Vagina (tissue), 2 donors: ENCODE data around the gene JAKMIP1. TPM values are rescaled to one million over a fixed set of nuclear protein-coding genes. Genes with fewer than 3 reads are reported as not detected.
"Not testable (repeated sequence)": the region's sequence is repeated elsewhere in the genome, so short reads cannot be mapped to it uniquely, and the experiment has no call there.

Experiments used
- DNase-seq, 2 donors: peaks; one replicate each; pipeline ENCODE4 v3.0.0-alpha.2; 2017; ENCODE audit errors: extremely low spot score in 2 of 2
- H3K27ac ChIP-seq: fragments of 200-600 bp; sonication (generic); one replicate; pipeline ENCODE4 v1.5.1; 2019
- H3K27me3 ChIP-seq: fragments of 200-600 bp; sonication (generic); one replicate; pipeline ENCODE4 v1.5.1; 2019
- H3K36me3 ChIP-seq, 2 donors: fragments of 200-600 bp; sonication (generic); one replicate each; pipeline ENCODE4 v1.5.1; 2017 to 2019
- H3K4me1 ChIP-seq: fragments of 200-600 bp; sonication (generic); one replicate; pipeline ENCODE4 v1.5.1; 2019
- H3K4me3 ChIP-seq, 2 donors: fragments of 200-600 bp; sonication (generic); 1 replicate in 1 of 2; 2 replicates in 1 of 2; pipeline ENCODE4 v1.5.1; 2016 to 2019
- H3K9me3 ChIP-seq: fragments of 200-600 bp; sonication (generic); one replicate; pipeline ENCODE4 v1.5.1; 2019
- CTCF ChIP-seq, 3 experiments: fragments of 450-650 bp in 2 of 3; fragments of 200-600 bp in 1 of 3; sonication (generic) in 1 of 3; IDR thresholded peaks; one replicate each; pipeline ENCODE4 v1.5.1; 2017 to 2019; ENCODE audit warnings: antibody characterized with exemption in 3 of 3, mild to moderate bottlenecking in 2 of 3, moderate library complexity in 2 of 3
- POLR2A ChIP-seq, 2 donors: fragments of 450-650 bp; IDR thresholded peaks; one replicate each; pipeline ENCODE4 v1.6.1; 2017; ENCODE audit warnings: antibody characterized with exemption in 2 of 2, mild to moderate bottlenecking in 2 of 2, moderate library complexity in 2 of 2
- POLR2AphosphoS5 ChIP-seq, 2 donors: sonication (generic); formaldehyde crosslinking; IDR thresholded peaks; one replicate each; pipeline ENCODE4 v1.9.0; 2017; ENCODE audit warnings: antibody characterized with exemption in 2 of 2, mild to moderate bottlenecking in 2 of 2, low read depth in 1 of 2; ENCODE audit not compliant: insufficient read depth in 1 of 2
- intact Hi-C: fragments of 100-400 bp; cut with DNase I; formaldehyde crosslinking; loops from one replicate; pipeline ENCODE4 v1.15.1; 2023
- total RNA-seq: library from RNA; depleted of rRNA; stranded (reverse); fragments of >200 nt; gene quantifications from one replicate; pipeline ENCODE4 v1.2.3, GENCODE V29; 2016

The JAKMIP1 gene
- total RNA-seq, 1 donor from 2014 or later, result 5.2 TPM

- TF ChIP-seq CTCF (IDR thresholded peaks at IDR 0.05), result no peak
- TF ChIP-seq POLR2A (IDR thresholded peaks at IDR 0.05), result no peak
- no peak for TF ChIP-seq POLR2AphosphoS5 (IDR thresholded peaks at IDR 0.05; ENCODE audit: insufficient read depth in 1 of 2, low read depth in 1 of 2)
- DNase-seq, result no peak
- intact Hi-C loops, result no loop called here
- no peak overlapping the region for H3K4me3 ChIP-seq
- H3K36me3 ChIP-seq, result no peaks in the 10 kb centered on the region
- H3K27ac ChIP-seq, result no peak overlapping the region
- H3K27me3 ChIP-seq, result no peaks in the 10 kb centered on the region
- no peaks in the 10 kb centered on the region for H3K9me3 ChIP-seq
- H3K4me1 ChIP-seq, result no peaks in the 10 kb centered on the region
These were observed 189.6 kb downstream of the JAKMIP1 start for GRCh38 chr4:6010789-6011188.

- Histone ChIP-seq H3K4me1 (no peaks in the 10 kb centered on the region), H3K36me3 (no peaks in the 10 kb centered on the region), H3K9me3 (no peaks in the 10 kb centered on the region), H3K4me3 (no peak overlapping the region), H3K27me3 (no peaks in the 10 kb centered on the region), H3K27ac (no peak overlapping the region)
- TF ChIP-seq CTCF (IDR thresholded peaks at IDR 0.05), result no peak
- no peak for TF ChIP-seq POLR2A (IDR thresholded peaks at IDR 0.05)
- TF ChIP-seq POLR2AphosphoS5 (IDR thresholded peaks at IDR 0.05; ENCODE audit: insufficient read depth in 1 of 2, low read depth in 1 of 2), result no peak
- intact Hi-C loops, result no loop called here
- DNase-seq, result no peak
These were observed 190.9 kb downstream of the JAKMIP1 start for GRCh38 chr4:6009452-6009851.

GRCh38 chr4:6008766-6009385, 191.5 kb downstream of the JAKMIP1 start:
- no peak overlapping the region for H3K4me3 ChIP-seq
- H3K36me3 ChIP-seq, result no peaks in the 10 kb centered on the region
- no peak overlapping the region for H3K27ac ChIP-seq
- intact Hi-C loops, result no loop called here
- H3K27me3 ChIP-seq, result no peaks in the 10 kb centered on the region
- no peak for DNase-seq
- H3K9me3 ChIP-seq, result no peaks in the 10 kb centered on the region
- H3K4me1 ChIP-seq, result no peaks in the 10 kb centered on the region
- TF ChIP-seq POLR2A (IDR thresholded peaks at IDR 0.05) (no peak), POLR2AphosphoS5 (IDR thresholded peaks at IDR 0.05; ENCODE audit: insufficient read depth in 1 of 2, low read depth in 1 of 2) (no peak), CTCF (IDR thresholded peaks at IDR 0.05) (no peak)

- no peaks in the 10 kb centered on the region for H3K4me1 ChIP-seq
- TF ChIP-seq POLR2A (IDR thresholded peaks at IDR 0.05) (no peak), POLR2AphosphoS5 (IDR thresholded peaks at IDR 0.05; ENCODE audit: insufficient read depth in 1 of 2, low read depth in 1 of 2) (no peak)
- H3K4me3 ChIP-seq, result no peak overlapping the region
- H3K27me3 ChIP-seq, result no peaks in the 10 kb centered on the region
- H3K9me3 ChIP-seq, result no peaks in the 10 kb centered on the region
- intact Hi-C loops, result no loop called here
- H3K27ac ChIP-seq, result no peak overlapping the region
- no peaks in the 10 kb centered on the region for H3K36me3 ChIP-seq
- DNase-seq, result no peak
These were observed 192.2 kb downstream of the JAKMIP1 start for GRCh38 chr4:6008092-6008551.

- no peak overlapping the region for H3K27ac ChIP-seq
- DNase-seq, result no peak
- no peaks in the 10 kb centered on the region for H3K27me3 ChIP-seq
- H3K9me3 ChIP-seq, result no peaks in the 10 kb centered on the region
- no peak for TF ChIP-seq CTCF (IDR thresholded peaks at IDR 0.05)
- no peak for TF ChIP-seq POLR2A (IDR thresholded peaks at IDR 0.05)
- no peak for TF ChIP-seq POLR2AphosphoS5 (IDR thresholded peaks at IDR 0.05; ENCODE audit: insufficient read depth in 1 of 2, low read depth in 1 of 2)
- H3K4me3 ChIP-seq, result no peak overlapping the region
- intact Hi-C loops, result no loop called here
- no peaks in the 10 kb centered on the region for H3K4me1 ChIP-seq
- no peaks in the 10 kb centered on the region for H3K36me3 ChIP-seq
These were observed 195.2 kb downstream of the JAKMIP1 start for GRCh38 chr4:6005175-6005574.

- DNase-seq, H3K4me1 ChIP-seq, H3K36me3 ChIP-seq, H3K4me3 ChIP-seq, H3K9me3 ChIP-seq, intact Hi-C loops, H3K27me3 ChIP-seq, H3K27ac ChIP-seq: not testable (repeated sequence)
These were observed 196.9 kb downstream of the JAKMIP1 start for GRCh38 chr4:6003485-6003884.
